Measurements from ENCODE around the gene KCTD19.

Gene KCTD19

DNA sequence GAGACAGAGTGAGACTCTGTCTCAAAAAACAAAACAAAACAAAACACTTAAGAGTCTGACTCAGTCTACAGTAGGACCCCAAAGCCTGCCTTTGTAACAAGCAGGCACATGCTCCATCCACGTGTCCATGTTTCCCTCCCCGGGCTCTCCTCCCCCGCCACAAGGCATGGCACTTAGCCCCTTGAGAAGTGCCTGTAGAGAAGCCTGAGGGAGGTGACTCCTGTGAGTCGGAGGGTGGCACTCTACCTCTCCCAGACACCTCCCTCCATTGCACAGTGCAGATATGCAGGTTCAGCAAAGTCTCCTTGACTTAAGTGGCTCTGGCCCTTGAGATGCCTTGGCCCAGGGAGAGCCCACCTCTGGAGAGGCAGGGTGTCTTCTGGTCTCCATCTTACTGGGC, 86.0 kb downstream of the KCTD19 start:
- no peak for DNase-seq

All from RPMI8226 (cell line).